HEK293 (cell line): ENCODE measurements around the gene NDST4.

Experiments
- CTCF ChIA-PET: fragments of 350-600 bp; formaldehyde crosslinking; extraction: SDS; loops from one replicate; lab custom pipeline; 2021; ENCODE audit warnings: antibody characterized with exemption; lab: Yijun Ruan, JAX
- POLR2A ChIA-PET: fragments of 300-600 bp; formaldehyde crosslinking; extraction: SDS; loops from one replicate; lab custom pipeline; 2020; ENCODE audit warnings: antibody characterized with exemption, inconsistent platforms; lab: Yijun Ruan, JAX
- H3K27ac ChIP-seq: fragments of 200-500 bp; sonication (Bioruptor generic); 2 replicates; pipeline ENCODE4 v1.5.1; 2014; ENCODE audit warnings: low read depth, low read length, control low read depth, inconsistent platforms; ENCODE audit errors: extremely low read depth
- H3K36me3 ChIP-seq, 2 experiments: fragments of 200-500 bp in 1 of 2; sonication (Bioruptor generic) in 1 of 2; 1 replicate in 1 of 2; 2 replicates in 1 of 2; pipeline ENCODE4 v1.5.1; 2014 to 2017; ENCODE audit warnings: inconsistent platforms in 2 of 2, low read length in 2 of 2; ENCODE audit not compliant: control insufficient read depth in 2 of 2, insufficient read depth in 1 of 2
- H3K4me1 ChIP-seq: fragments of 200-500 bp; sonication (Bioruptor generic); 2 replicates; pipeline ENCODE4 v1.5.1; 2014; ENCODE audit warnings: mild to moderate bottlenecking, low read length, inconsistent platforms; ENCODE audit not compliant: control insufficient read depth, insufficient read depth
- H3K4me3 ChIP-seq: 2 replicates; pipeline ENCODE4 v1.5.1; 2011; ENCODE audit warnings: low read depth, mild to moderate bottlenecking, control low read depth, low read length, moderate library complexity
- H3K9me3 ChIP-seq: fragments of 200-500 bp; sonication (Bioruptor generic); 2 replicates; pipeline ENCODE4 v1.5.1; 2014; ENCODE audit warnings: low read depth, low read length, inconsistent platforms; ENCODE audit not compliant: control insufficient read depth, insufficient read depth
- EGR2 ChIP-seq: fragments of 450-650 bp; formaldehyde crosslinking; IDR thresholded peaks from 2 replicates; pipeline ENCODE4 v1.5.1; 2016; ENCODE audit warnings: low read depth, missing biosample characterization, missing genetic modification characterization
- SP2 ChIP-seq: fragments of 450-650 bp; formaldehyde crosslinking; IDR thresholded peaks from 2 replicates; pipeline ENCODE4 v1.5.1; 2016; ENCODE audit warnings: missing biosample characterization, missing genetic modification characterization
- TRIM28 ChIP-seq: IDR thresholded peaks from 2 replicates; pipeline ENCODE4 v1.6.1; 2011; ENCODE audit warnings: low read length, control low read depth, borderline replicate concordance
- YY2 ChIP-seq: fragments of 450-650 bp; formaldehyde crosslinking; IDR thresholded peaks from 2 replicates; pipeline ENCODE4 v1.5.1; 2016; ENCODE audit warnings: missing biosample characterization, missing genetic modification characterization
- ZBTB48 ChIP-seq: fragments of 450-650 bp; formaldehyde crosslinking; IDR thresholded peaks from 2 replicates; pipeline ENCODE4 v1.5.1; 2016; ENCODE audit warnings: missing biosample characterization, missing genetic modification characterization
- ZNF10 ChIP-seq: fragments of 450-650 bp; formaldehyde crosslinking; IDR thresholded peaks from 2 replicates; pipeline ENCODE4 v1.5.1; 2017; ENCODE audit warnings: missing biosample characterization, missing genetic modification characterization
- ZNF211 ChIP-seq: fragments of 450-650 bp; formaldehyde crosslinking; IDR thresholded peaks from 2 replicates; pipeline ENCODE4 v1.5.1; 2016; ENCODE audit warnings: low read depth, missing biosample characterization, missing genetic modification characterization
- ZNF221 ChIP-seq: fragments of 450-650 bp; formaldehyde crosslinking; IDR thresholded peaks from 2 replicates; pipeline ENCODE4 v1.5.1; 2017; ENCODE audit warnings: missing biosample characterization, missing genetic modification characterization, borderline replicate concordance
- ZNF223 ChIP-seq: fragments of 450-650 bp; formaldehyde crosslinking; IDR thresholded peaks from 2 replicates; pipeline ENCODE4 v1.5.1; 2016; ENCODE audit warnings: missing biosample characterization, missing genetic modification characterization
- ZNF239 ChIP-seq: fragments of 450-650 bp; formaldehyde crosslinking; IDR thresholded peaks from 2 replicates; pipeline ENCODE4 v1.5.1; 2016; ENCODE audit warnings: missing biosample characterization, missing genetic modification characterization
- ZNF24 ChIP-seq: fragments of 450-650 bp; formaldehyde crosslinking; IDR thresholded peaks from 2 replicates; pipeline ENCODE4 v1.5.1; 2016; ENCODE audit warnings: missing biosample characterization, missing genetic modification characterization
- ZNF394 ChIP-seq: fragments of 450-650 bp; formaldehyde crosslinking; IDR thresholded peaks from 2 replicates; pipeline ENCODE4 v1.5.1; 2016; ENCODE audit warnings: missing biosample characterization, missing genetic modification characterization, mild to moderate bottlenecking, moderate library complexity, borderline replicate concordance
- ZNF501 ChIP-seq: fragments of 450-650 bp; formaldehyde crosslinking; IDR thresholded peaks from 2 replicates; pipeline ENCODE4 v1.5.1; 2016; ENCODE audit warnings: missing biosample characterization, missing genetic modification characterization
- ZNF596 ChIP-seq: fragments of 450-650 bp; IDR thresholded peaks from 2 replicates; pipeline ENCODE4 v1.5.0; 2018; ENCODE audit warnings: missing biosample characterization, mild to moderate bottlenecking, missing genetic modification characterization, moderate library complexity
- ZNF610 ChIP-seq: fragments of 450-650 bp; formaldehyde crosslinking; IDR thresholded peaks from 2 replicates; pipeline ENCODE4 v1.5.1; 2016; ENCODE audit warnings: missing biosample characterization, missing genetic modification characterization, borderline replicate concordance
- ZNF629 ChIP-seq: fragments of 450-650 bp; formaldehyde crosslinking; IDR thresholded peaks from 2 replicates; pipeline ENCODE4 v1.5.1; 2017; ENCODE audit warnings: missing biosample characterization, missing genetic modification characterization
- ZNF660 ChIP-seq: fragments of 450-650 bp; IDR thresholded peaks from 2 replicates; pipeline ENCODE4 v1.5.1; 2018; ENCODE audit warnings: missing biosample characterization, mild to moderate bottlenecking, missing genetic modification characterization
- ZNF677 ChIP-seq: fragments of 450-650 bp; IDR thresholded peaks from 2 replicates; pipeline ENCODE4 v1.5.0; 2018; ENCODE audit warnings: missing biosample characterization, mild to moderate bottlenecking, missing genetic modification characterization, moderate library complexity
- ZNF707 ChIP-seq: fragments of 450-650 bp; formaldehyde crosslinking; IDR thresholded peaks from 2 replicates; pipeline ENCODE4 v1.5.1; 2016; ENCODE audit warnings: missing biosample characterization, missing genetic modification characterization
- ZNF776 ChIP-seq: fragments of 450-650 bp; formaldehyde crosslinking; IDR thresholded peaks from 2 replicates; pipeline ENCODE4 v1.5.0; 2017; ENCODE audit warnings: missing biosample characterization, missing genetic modification characterization, borderline replicate concordance
- ZNF777 ChIP-seq: fragments of 450-650 bp; formaldehyde crosslinking; IDR thresholded peaks from 2 replicates; pipeline ENCODE4 v1.5.1; 2017; ENCODE audit warnings: missing biosample characterization, missing genetic modification characterization, borderline replicate concordance
- ZNF791 ChIP-seq: fragments of 450-650 bp; formaldehyde crosslinking; IDR thresholded peaks from 2 replicates; pipeline ENCODE4 v1.5.1; 2016; ENCODE audit warnings: missing biosample characterization, missing genetic modification characterization
- ZNF837 ChIP-seq: fragments of 450-650 bp; formaldehyde crosslinking; IDR thresholded peaks from 2 replicates; pipeline ENCODE4 v1.5.1; 2016; ENCODE audit warnings: missing biosample characterization, missing genetic modification characterization
- ZSCAN16 ChIP-seq: fragments of 450-650 bp; formaldehyde crosslinking; IDR thresholded peaks from 2 replicates; pipeline ENCODE4 v1.5.1; 2016; ENCODE audit warnings: missing biosample characterization, missing genetic modification characterization
- ZSCAN30 ChIP-seq: fragments of 450-650 bp; IDR thresholded peaks from 2 replicates; pipeline ENCODE4 v1.5.1; 2018; ENCODE audit warnings: missing biosample characterization, mild to moderate bottlenecking, missing genetic modification characterization, moderate library complexity
- ZSCAN5A ChIP-seq: fragments of 450-650 bp; formaldehyde crosslinking; IDR thresholded peaks from 2 replicates; pipeline ENCODE4 v1.5.1; 2016; ENCODE audit warnings: missing biosample characterization, missing genetic modification characterization
- TF ChIP-seq, protein P1 (sequence below): fragments of 450-650 bp; formaldehyde crosslinking; IDR thresholded peaks from 2 replicates; pipeline ENCODE4 v1.5.1; 2016; ENCODE audit warnings: missing biosample characterization, missing genetic modification characterization
- TF ChIP-seq, protein P2 (sequence below): fragments of 450-650 bp; formaldehyde crosslinking; IDR thresholded peaks from 2 replicates; pipeline ENCODE4 v1.5.1; 2016; ENCODE audit warnings: missing biosample characterization, missing genetic modification characterization
- TF ChIP-seq, protein P3 (sequence below): fragments of 450-650 bp; formaldehyde crosslinking; IDR thresholded peaks from 2 replicates; pipeline ENCODE4; 2016; ENCODE audit warnings: missing biosample characterization, missing genetic modification characterization

NDST4 gene

GRCh38 chr4:114879916-114880669, 233.3 kb downstream of the NDST4 start:
- POLR2A ChIA-PET = no interaction called here
- CTCF ChIA-PET = interaction anchor here (0.6 kb wide), 1 partner anchor 28 kb away, joined by 3 read pairs; no protein-coding TSS in a partner anchor

GRCh38 chr4:114875630-114876029, 237.8 kb downstream of the NDST4 start:
- POLR2A ChIA-PET = no interaction called here
- Histone ChIP-seq H3K9me3 (no peaks in the 10 kb centered on the region), H3K36me3 (no peaks in the 10 kb centered on the region), H3K4me1 (no peaks in the 10 kb centered on the region; the same call in 1 of the 2 replicates), H3K4me3 (no peak overlapping the region), H3K27ac (no peak overlapping the region)
- TF ChIP-seq EGR2 = no peak
- TF ChIP-seq ZBTB48 (tag by site-specific recombination) = no peak
- no peak for TF ChIP-seq TRIM28
- CTCF ChIA-PET = no interaction called here

More at GRCh38 chr4:114879916-114880669, 233.3 kb downstream of the NDST4 start:
- no peak overlapping the region for H3K27ac ChIP-seq
- H3K36me3 ChIP-seq = no peaks in the 10 kb centered on the region
- H3K4me1 ChIP-seq = no peaks in the 10 kb centered on the region; the same call in 1 of the 2 replicates
- no peak overlapping the region for H3K4me3 ChIP-seq
- no peaks in the 10 kb centered on the region for H3K9me3 ChIP-seq
- no peak for TF ChIP-seq SP2 (tag by site-specific recombination)
- no peak for TF ChIP-seq ZNF791 (tag by site-specific recombination)
- TF ChIP-seq ZNF221 = no peak
- no peak for TF ChIP-seq ZNF239 (tag by site-specific recombination)
- TF ChIP-seq, protein P1, sequence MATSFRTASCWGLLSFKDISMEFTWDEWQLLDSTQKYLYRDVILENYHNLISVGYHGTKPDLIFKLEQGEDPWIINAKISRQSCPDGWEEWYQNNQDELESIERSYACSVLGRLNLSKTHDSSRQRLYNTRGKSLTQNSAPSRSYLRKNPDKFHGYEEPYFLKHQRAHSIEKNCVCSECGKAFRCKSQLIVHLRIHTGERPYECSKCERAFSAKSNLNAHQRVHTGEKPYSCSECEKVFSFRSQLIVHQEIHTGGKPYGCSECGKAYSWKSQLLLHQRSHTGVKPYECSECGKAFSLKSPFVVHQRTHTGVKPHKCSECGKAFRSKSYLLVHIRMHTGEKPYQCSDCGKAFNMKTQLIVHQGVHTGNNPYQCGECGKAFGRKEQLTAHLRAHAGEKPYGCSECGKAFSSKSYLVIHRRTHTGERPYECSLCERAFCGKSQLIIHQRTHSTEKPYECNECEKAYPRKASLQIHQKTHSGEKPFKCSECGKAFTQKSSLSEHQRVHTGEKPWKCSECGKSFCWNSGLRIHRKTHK = no peak
- TF ChIP-seq ZNF610 (tag by site-specific recombination) = no peak
- no peak for TF ChIP-seq ZNF211 (tag by site-specific recombination)
- no peak for TF ChIP-seq ZNF777

- Histone ChIP-seq H3K27ac (no peak overlapping the region), H3K4me1 (no peaks in the 10 kb centered on the region; the same call in 1 of the 2 replicates), H3K9me3 (no peaks in the 10 kb centered on the region), H3K36me3 (no peaks in the 10 kb centered on the region), H3K4me3 (no peak overlapping the region)
- ChIA-PET POLR2A (no interaction called here), CTCF (no interaction called here)
- TF ChIP-seq ZSCAN30 (tag by site-specific recombination) = no peak
- TF ChIP-seq, protein P2, sequence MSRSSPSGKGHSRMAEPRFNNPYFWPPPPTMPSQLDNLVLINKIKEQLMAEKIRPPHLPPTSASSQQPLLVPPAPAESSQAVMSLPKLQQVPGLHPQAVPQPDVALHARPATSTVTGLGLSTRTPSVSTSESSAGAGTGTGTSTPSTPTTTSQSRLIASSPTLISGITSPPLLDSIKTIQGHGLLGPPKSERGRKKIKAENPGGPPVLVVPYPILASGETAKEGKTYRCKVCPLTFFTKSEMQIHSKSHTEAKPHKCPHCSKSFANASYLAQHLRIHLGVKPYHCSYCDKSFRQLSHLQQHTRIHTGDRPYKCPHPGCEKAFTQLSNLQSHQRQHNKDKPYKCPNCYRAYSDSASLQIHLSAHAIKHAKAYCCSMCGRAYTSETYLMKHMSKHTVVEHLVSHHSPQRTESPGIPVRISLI (tag by site-specific recombination) = no peak
- no peak for TF ChIP-seq ZNF629 (tag by site-specific recombination)
- no peak for TF ChIP-seq ZNF394 (tag by site-specific recombination)
- TF ChIP-seq SP2 (tag by site-specific recombination) = no peak
- TF ChIP-seq ZNF223 (tag by site-specific recombination) = no peak
- TF ChIP-seq ZNF596 (tag by site-specific recombination) = no peak
- no peak for TF ChIP-seq ZSCAN5A (tag by site-specific recombination)
- TF ChIP-seq ZNF10 (tag by site-specific recombination) = no peak
- no peak for TF ChIP-seq ZSCAN16 (tag by site-specific recombination)
- TF ChIP-seq ZNF501 (tag by site-specific recombination) = no peak
- TF ChIP-seq, protein P3, sequence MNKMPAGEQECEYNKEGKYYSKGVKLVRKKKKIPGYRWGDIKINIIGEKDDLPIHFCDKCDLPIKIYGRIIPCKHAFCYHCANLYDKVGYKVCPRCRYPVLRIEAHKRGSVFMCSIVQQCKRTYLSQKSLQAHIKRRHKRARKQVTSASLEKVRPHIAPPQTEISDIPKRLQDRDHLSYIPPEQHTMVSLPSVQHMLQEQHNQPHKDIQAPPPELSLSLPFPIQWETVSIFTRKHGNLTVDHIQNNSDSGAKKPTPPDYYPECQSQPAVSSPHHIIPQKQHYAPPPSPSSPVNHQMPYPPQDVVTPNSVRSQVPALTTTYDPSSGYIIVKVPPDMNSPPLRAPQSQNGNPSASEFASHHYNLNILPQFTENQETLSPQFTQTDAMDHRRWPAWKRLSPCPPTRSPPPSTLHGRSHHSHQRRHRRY (tag by site-specific recombination) = no peak
- no peak for TF ChIP-seq ZNF837
- no peak for TF ChIP-seq ZNF677
- no peak for TF ChIP-seq YY2 (tag by site-specific recombination)
- no peak for TF ChIP-seq ZNF24
- TF ChIP-seq ZNF776 (tag by site-specific recombination) = no peak
- no peak for TF ChIP-seq ZNF660 (tag by site-specific recombination)
- TF ChIP-seq ZNF707 (tag by site-specific recombination) = no peak
These were observed 239.1 kb downstream of the NDST4 start for GRCh38 chr4:114874321-114874720.
